GM23338 (cell line): ENCODE measurements around the gene HOXB3.

Experiments used
- CREB1 ChIP-seq: fragments of 250-450 bp; sonication (Bioruptor Pico); IDR thresholded peaks from 2 replicates; pipeline ENCODE4 v1.5.0; 2020; ENCODE audit warnings: low read depth, mild to moderate bottlenecking, moderate library complexity
- EZH2phosphoT487 ChIP-seq: fragments of 200-600 bp; sonication (generic); IDR thresholded peaks from one replicate; pipeline ENCODE4 v1.8.1; 2018; ENCODE audit warnings: antibody characterized with exemption; ENCODE audit not compliant: unreplicated experiment
- JUNB ChIP-seq: IDR thresholded peaks from one replicate; pipeline ENCODE4 v1.6.1; 2016; ENCODE audit warnings: antibody characterized with exemption; ENCODE audit not compliant: unreplicated experiment
- TF ChIP-seq, protein P1 (sequence below), 2 experiments: fragments of 200-600 bp in 1 of 2; sonication (generic) in 1 of 2; conservative IDR thresholded peaks; 2 replicates each; pipeline versions ENCODE4 v1.5.1 to v1.6.1; 2016 to 2017; ENCODE audit warnings: antibody characterized with exemption in 2 of 2, low read depth in 2 of 2, mild to moderate bottlenecking in 2 of 2, moderate library complexity in 1 of 2
- TF ChIP-seq, protein P2 (sequence below): IDR thresholded peaks from 2 replicates; pipeline ENCODE4 v1.6.1; 2016; ENCODE audit warnings: antibody characterized with exemption
- TF ChIP-seq, protein P3 (sequence below): IDR thresholded peaks from one replicate; pipeline ENCODE4 v1.6.1; 2018; ENCODE audit warnings: antibody characterized with exemption; ENCODE audit not compliant: unreplicated experiment

DNA sequence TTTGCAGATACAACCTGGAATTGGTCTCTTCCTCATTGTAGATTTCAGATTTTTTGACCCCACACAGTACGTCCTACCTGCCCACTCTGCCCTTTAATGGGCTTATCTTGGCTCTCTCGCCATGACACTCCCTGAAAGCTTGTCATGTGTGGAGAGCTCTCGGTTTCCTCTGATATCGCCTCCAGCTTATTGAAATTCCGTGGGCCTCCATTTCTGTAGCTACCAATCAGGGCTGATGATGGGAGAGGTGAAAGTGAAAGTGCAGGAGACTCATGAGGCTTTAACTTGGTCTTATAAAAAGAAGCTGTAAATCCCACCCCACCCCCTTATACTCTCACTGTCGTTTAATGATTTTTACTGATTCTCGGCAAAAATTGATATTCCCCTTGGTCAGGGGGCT is 76.9 kb downstream of the HOXB3 start:
- TF ChIP-seq, protein P1, sequence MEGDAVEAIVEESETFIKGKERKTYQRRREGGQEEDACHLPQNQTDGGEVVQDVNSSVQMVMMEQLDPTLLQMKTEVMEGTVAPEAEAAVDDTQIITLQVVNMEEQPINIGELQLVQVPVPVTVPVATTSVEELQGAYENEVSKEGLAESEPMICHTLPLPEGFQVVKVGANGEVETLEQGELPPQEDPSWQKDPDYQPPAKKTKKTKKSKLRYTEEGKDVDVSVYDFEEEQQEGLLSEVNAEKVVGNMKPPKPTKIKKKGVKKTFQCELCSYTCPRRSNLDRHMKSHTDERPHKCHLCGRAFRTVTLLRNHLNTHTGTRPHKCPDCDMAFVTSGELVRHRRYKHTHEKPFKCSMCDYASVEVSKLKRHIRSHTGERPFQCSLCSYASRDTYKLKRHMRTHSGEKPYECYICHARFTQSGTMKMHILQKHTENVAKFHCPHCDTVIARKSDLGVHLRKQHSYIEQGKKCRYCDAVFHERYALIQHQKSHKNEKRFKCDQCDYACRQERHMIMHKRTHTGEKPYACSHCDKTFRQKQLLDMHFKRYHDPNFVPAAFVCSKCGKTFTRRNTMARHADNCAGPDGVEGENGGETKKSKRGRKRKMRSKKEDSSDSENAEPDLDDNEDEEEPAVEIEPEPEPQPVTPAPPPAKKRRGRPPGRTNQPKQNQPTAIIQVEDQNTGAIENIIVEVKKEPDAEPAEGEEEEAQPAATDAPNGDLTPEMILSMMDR (conservative IDR thresholded peaks at IDR 0.05; ENCODE audit: low read depth in 2 of 2), result no peak
- TF ChIP-seq, protein P2, sequence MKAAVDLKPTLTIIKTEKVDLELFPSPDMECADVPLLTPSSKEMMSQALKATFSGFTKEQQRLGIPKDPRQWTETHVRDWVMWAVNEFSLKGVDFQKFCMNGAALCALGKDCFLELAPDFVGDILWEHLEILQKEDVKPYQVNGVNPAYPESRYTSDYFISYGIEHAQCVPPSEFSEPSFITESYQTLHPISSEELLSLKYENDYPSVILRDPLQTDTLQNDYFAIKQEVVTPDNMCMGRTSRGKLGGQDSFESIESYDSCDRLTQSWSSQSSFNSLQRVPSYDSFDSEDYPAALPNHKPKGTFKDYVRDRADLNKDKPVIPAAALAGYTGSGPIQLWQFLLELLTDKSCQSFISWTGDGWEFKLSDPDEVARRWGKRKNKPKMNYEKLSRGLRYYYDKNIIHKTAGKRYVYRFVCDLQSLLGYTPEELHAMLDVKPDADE, result no peak
- TF ChIP-seq, protein P3, sequence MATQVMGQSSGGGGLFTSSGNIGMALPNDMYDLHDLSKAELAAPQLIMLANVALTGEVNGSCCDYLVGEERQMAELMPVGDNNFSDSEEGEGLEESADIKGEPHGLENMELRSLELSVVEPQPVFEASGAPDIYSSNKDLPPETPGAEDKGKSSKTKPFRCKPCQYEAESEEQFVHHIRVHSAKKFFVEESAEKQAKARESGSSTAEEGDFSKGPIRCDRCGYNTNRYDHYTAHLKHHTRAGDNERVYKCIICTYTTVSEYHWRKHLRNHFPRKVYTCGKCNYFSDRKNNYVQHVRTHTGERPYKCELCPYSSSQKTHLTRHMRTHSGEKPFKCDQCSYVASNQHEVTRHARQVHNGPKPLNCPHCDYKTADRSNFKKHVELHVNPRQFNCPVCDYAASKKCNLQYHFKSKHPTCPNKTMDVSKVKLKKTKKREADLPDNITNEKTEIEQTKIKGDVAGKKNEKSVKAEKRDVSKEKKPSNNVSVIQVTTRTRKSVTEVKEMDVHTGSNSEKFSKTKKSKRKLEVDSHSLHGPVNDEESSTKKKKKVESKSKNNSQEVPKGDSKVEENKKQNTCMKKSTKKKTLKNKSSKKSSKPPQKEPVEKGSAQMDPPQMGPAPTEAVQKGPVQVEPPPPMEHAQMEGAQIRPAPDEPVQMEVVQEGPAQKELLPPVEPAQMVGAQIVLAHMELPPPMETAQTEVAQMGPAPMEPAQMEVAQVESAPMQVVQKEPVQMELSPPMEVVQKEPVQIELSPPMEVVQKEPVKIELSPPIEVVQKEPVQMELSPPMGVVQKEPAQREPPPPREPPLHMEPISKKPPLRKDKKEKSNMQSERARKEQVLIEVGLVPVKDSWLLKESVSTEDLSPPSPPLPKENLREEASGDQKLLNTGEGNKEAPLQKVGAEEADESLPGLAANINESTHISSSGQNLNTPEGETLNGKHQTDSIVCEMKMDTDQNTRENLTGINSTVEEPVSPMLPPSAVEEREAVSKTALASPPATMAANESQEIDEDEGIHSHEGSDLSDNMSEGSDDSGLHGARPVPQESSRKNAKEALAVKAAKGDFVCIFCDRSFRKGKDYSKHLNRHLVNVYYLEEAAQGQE, result no peak
- TF ChIP-seq CREB1 (CRISPR knock-in tag) (no peak), EZH2phosphoT487 (no peak), JUNB (no peak)
